HG02943 (cell line): ENCODE data around the gene PPP1R37.
A peak's percentile ranks its signal among the peaks of the same experiment; 100 is the strongest.

ENCODE experiments used
- ATAC-seq: cut with Tn5 transposase; IDR thresholded peaks from one replicate; pipeline ENCODE4 v1.9.1; 2021; ENCODE audit warnings: mild to moderate bottlenecking, low read depth, moderate library complexity; ENCODE audit not compliant: unreplicated experiment

PPP1R37 gene

GRCh38 chr19:45070214-45070613 is 22.8 kb upstream of the PPP1R37 start:
- ATAC-seq: no peak

GRCh38 chr19:45070861-45071544 is 22.0 kb upstream of the PPP1R37 start:
- no peak for ATAC-seq

- no peak for ATAC-seq
These were observed 21.4 kb upstream of the PPP1R37 start for GRCh38 chr19:45071545-45071938.

- no peak for ATAC-seq
These were observed 20.8 kb upstream of the PPP1R37 start for GRCh38 chr19:45071969-45072790.

- no peak for ATAC-seq
These were observed 18.2 kb upstream of the PPP1R37 start for GRCh38 chr19:45074744-45075300.

- peak; percentile 53 for ATAC-seq
These were observed 17.5 kb upstream of the PPP1R37 start for GRCh38 chr19:45075301-45076028.

GRCh38 chr19:45076029-45076850 is 16.7 kb upstream of the PPP1R37 start, which contains the start of gene ZNF296:
ZNF296 (minus strand) TSS chr19:45076478; CDS start chr19:45076373, 105 bp downstream.
- ATAC-seq: no peak

- no peak for ATAC-seq
These were observed 15.9 kb upstream of the PPP1R37 start for GRCh38 chr19:45076851-45077730.

- no peak for ATAC-seq
These were observed 14.5 kb upstream of the PPP1R37 start for GRCh38 chr19:45078390-45079062.

- ATAC-seq: no peak
These were observed 13.7 kb upstream of the PPP1R37 start, which contains the start of gene GEMIN7 for GRCh38 chr19:45079063-45079910. GEMIN7 (plus strand) TSS chr19:45079260; CDS start chr19:45090115, 10,855 bp downstream.

- ATAC-seq: no peak
These were observed 13.0 kb upstream of the PPP1R37 start for GRCh38 chr19:45079911-45080370.

- no peak for ATAC-seq
These were observed 10.8 kb upstream of the PPP1R37 start for GRCh38 chr19:45082170-45082569.

- ATAC-seq: no peak
These were observed 6.5 kb upstream of the PPP1R37 start for GRCh38 chr19:45086480-45086879.

- ATAC-seq: no peak
These were observed 5.4 kb upstream of the PPP1R37 start for GRCh38 chr19:45087531-45087930.

- ATAC-seq: no peak
These were observed 2.9 kb upstream of the PPP1R37 start for GRCh38 chr19:45090034-45090433.

- no peak for ATAC-seq
These were observed 2.4 kb upstream of the PPP1R37 start for GRCh38 chr19:45090606-45091005.
